ENCODE results near the gene AOC3.

- TF ChIP-seq CTCF (optimal IDR thresholded peaks at IDR 0.05 in 1 of 3, IDR thresholded peaks at IDR 0.05 in 1 of 3, conservative IDR thresholded peaks at IDR 0.05 in 1 of 3; ENCODE audit: extremely low read depth in 1 of 3, insufficient read depth in 2 of 3, low read length in 3 of 3) (no peak), EZH2 (IDR thresholded peaks at IDR 0.05; ENCODE audit: low read length) (no peak)
Measured at GRCh38 chr17:42893359-42893758, 42.4 kb downstream of the AOC3 start.

All from keratinocyte (primary cell).